Measurements from ENCODE around the gene MMP24OS. TPM values are rescaled to one million over a fixed set of nuclear protein-coding genes. Genes with fewer than 3 reads are reported as not detected.
"Not testable (repeated sequence)": the region's sequence is repeated elsewhere in the genome, so short reads cannot be mapped to it uniquely, and the experiment has no call there.

The MMP24OS gene
- total RNA-seq, 1 donor: 20.2 TPM

GRCh38 chr20:35260426-35260825 is 17.5 kb downstream of the MMP24OS start:
- no peak for DNase-seq (ENCODE audit: low read depth in 2 of 3, low spot score in 2 of 3)

DNA sequence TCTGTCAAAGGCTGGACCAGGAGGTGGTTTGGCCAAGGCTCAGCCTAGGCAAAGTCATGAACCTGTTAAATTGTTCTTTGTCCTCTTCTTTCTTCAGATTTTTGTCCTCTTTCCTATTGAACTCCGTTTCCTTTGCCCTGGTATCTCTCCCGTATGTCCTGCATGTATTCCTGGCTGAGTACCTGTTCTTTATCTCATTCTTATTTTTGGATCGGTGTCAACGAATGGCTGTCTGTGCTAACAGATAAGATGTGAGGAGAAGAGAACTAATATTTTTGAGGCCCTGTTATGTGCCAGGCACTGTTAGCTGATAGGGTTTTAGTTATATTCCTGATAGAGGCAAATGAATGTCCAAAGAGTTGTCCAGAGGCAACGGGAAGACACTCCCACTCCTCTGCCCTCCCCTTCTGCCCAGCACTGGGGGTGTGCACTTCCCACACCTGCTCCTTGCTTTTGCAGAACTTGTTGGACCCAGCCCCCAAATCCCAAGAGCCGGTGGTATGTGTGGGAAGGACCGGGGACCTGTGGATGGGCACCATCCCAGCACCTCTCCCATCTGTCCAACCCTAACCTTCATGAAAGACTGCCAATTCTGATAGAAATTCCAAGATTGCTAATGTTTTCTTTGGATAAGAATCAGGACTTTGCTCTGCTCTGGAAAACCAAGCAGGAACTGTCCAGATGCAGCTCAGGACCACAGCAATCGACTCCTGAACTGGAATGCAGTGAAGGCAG is 20.6 kb downstream of the MMP24OS start:
- DNase-seq (ENCODE audit: low read depth in 2 of 3, low spot score in 2 of 3): no peak

GRCh38 chr20:35254448-35254999 is 23.4 kb downstream of the MMP24OS start:
- DNase-seq (ENCODE audit: low read depth in 2 of 3, low spot score in 2 of 3): no peak

GRCh38 chr20:35253010-35253409 is 24.9 kb downstream of the MMP24OS start:
- DNase-seq (ENCODE audit: low read depth in 2 of 3, low spot score in 2 of 3): no peak

DNA sequence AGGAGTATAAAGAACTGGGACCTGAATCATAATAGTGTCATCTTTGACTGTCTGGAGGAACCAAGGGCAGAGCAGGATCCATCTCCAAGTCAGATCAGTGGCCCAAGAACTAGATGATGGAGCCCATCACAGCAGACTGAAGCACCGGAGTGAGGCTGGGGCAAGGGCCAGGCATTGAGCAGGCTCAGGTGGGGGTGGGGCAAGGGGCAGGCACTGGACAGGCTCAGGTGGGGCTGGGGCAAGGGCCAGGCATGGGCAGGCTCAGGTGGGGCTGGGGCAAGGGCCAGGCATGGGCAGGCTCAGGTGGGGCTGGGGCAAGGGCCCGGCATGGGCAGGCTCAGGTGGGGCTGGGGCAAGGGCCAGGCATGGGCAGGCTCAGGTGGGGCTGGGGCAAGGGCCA is 25.3 kb downstream of the MMP24OS start:
- not testable (repeated sequence) for DNase-seq (ENCODE audit: low read depth in 2 of 3, low spot score in 2 of 3)

DNA sequence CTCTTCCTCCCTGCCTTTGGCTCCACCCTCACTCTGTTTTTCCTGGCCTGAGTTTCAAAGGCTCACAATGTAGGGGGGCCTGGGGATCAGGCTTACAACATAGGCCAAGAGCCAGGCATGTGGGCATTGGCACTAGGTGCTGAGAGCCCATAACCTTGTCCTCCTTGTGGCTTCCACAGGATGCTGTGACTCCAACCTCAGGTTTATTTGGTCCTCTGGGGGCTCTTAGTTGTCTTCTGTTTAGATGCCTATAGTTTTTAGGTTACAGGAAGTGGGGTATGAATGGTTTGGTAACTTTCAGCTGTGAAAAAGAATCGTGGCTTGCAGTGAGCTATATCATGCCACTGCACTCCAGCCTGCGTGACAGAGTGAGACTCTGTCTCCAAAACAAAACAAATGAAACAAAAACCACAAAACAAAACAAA is 25.9 kb downstream of the MMP24OS start:
- DNase-seq (ENCODE audit: low read depth in 2 of 3, low spot score in 2 of 3): peak in 1 of 3 donors; percentile 5

DNA sequence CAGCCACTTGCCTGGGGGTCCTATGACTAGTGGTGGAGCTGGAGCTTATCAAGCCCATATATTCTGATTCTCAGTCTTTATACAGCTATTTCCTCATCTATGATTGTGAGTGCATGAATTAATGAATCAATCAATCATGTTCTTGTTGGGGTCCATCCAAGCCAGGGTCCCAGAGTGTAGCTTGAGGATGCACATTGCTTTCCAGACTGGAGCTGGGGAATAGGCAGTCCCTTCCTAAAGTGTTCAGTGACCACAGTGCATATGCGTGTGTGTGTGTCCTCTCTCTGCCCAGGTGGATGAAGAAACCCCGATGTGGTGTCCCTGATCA is 26.3 kb downstream of the MMP24OS start:
- DNase-seq (ENCODE audit: low read depth in 2 of 3, low spot score in 2 of 3): no peak

DNA sequence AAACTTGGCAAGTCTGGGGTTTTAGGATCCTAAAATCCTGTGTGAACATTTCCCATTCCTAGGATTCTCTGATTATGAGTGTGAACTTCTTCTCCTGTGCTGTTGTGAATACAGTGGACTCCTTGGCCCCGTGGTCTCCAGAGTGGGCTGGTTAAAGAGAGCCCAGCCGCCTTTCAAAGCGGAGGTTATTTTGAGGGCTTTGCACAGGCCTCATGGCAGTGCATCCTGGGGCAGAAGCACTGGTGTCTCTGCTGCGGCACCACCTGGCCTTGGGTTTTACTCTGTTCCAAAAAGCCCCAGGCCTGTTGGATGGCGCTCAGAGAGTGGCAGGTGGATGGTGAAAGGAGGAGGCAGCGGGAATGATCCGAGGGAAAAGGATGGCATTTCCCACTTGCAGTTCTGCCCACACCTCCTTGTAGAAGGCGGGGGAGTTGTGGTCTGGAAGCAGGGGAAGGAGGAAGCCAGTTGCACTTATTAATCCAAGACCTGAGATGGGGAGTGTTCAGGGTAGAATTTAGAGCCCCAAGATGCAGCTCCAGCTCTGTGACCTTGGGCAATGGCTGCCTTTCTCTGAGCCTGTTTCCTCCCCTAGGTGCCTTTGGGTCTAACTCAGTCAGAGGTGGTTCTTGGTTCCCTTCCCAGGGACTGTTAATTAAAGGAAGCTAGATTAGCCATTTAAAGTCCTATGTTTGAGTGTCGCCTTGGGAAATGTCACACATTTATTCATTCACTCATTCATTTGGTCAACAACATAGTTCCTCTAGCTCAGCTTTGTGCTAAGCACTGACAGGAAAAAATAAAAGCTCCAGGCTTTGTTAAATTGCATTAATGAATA is 29.1 kb downstream of the MMP24OS start:
- no peak for DNase-seq (ENCODE audit: low read depth in 2 of 3, low spot score in 2 of 3)

DNA sequence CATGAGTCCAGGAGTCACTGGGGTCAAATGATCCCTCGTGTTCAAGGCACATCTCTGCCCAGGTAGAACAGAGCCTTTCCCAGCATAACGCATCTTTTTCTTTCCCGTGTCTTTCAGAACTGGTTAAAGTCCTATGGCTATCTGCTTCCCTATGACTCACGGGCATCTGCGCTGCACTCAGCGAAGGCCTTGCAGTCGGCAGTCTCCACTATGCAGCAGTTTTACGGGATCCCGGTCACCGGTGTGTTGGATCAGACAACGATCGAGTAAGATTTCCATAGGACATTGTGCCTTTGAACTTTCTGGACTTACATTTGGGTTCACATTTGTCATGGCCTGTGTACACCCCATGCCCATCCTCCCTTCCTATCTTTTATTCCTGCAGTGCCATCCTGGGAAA is 31.2 kb downstream of the MMP24OS start:
- no peak for DNase-seq (ENCODE audit: low read depth in 2 of 3, low spot score in 2 of 3)

DNA sequence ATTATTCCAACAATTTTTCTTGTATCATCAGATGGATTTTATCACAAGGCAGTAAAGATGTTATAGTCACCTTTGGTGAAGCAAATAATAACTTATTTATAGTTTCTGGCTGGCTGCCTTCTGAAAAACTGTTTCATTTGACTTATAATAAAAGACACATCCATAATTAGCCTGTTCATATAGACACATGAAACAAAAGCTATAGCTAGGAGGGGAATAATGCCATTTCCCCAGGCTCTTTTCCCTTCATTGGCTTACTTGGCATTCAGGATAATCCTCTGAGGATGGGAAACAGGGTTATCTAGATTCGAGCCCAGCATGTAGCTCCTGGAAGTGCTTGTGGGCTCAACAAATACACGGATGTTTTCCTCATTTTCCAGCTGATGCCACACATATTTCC is 33.9 kb downstream of the MMP24OS start:
- no peak for DNase-seq (ENCODE audit: low read depth in 2 of 3, low spot score in 2 of 3)

- no peak for DNase-seq (ENCODE audit: low read depth in 2 of 3, low spot score in 2 of 3)
These were observed 34.6 kb downstream of the MMP24OS start for GRCh38 chr20:35243317-35243716.

DNA sequence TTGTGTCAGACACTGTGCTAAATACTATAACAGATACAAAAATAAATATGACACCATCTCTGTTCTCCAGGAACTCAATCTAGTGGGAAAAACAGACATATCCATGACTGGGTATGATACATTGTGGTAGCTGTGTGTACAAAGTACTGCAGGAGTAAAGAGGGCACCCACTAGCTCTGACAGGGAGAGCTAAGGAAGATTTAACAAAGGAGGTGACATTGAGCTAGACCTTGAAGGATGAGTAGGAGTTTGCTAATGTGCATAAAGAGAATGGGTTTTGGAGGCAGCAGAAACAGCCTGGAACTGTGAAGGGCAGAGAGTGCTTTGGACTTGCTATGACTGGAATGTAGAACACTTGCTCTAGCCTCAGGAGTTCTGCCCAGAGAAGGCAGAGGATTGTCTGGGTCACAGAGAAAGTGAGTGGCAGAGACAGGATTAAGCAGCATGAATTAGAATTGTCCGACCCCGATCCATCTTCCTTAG is 37.1 kb downstream of the MMP24OS start:
- no peak for DNase-seq (ENCODE audit: low read depth in 2 of 3, low spot score in 2 of 3)

DNA sequence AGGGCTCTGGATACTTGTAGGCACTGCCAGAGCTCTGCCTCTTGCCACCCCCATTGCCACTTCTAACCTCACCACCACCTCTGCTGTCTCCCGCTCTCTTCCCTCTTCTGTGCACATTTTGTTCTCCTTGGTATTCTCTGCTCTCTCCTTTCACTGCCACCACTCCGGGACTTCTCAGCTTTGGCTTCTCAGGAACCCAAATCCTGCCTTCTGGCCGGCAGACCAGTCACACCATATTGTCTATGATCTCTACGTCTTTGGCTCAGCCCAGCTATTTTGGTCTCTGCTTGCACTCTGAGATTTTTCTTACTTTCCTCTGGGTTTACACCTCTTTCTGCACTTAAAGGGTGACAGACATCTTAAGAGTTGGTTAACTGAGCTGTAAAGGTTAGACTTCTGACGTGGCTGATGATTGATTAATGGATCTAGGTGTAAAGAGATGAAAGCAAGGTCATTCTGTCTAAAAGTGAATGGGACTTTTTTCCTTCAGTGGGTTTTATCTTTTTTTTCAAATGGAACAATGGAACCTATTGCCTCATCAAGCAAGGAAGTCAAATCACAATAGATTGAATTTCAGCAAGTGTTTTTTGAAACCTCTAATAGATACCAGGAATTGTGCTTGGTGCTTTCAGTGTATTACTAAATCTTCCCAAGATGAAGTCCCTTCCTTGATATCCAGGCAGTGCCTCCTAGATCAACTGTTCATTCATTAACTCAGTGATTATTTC is 37.7 kb downstream of the MMP24OS start:
- no peak for DNase-seq (ENCODE audit: low read depth in 2 of 3, low spot score in 2 of 3)

GRCh38 chr20:35238735-35239134 is 39.2 kb downstream of the MMP24OS start:
- no peak for DNase-seq (ENCODE audit: low read depth in 2 of 3, low spot score in 2 of 3)

DNA sequence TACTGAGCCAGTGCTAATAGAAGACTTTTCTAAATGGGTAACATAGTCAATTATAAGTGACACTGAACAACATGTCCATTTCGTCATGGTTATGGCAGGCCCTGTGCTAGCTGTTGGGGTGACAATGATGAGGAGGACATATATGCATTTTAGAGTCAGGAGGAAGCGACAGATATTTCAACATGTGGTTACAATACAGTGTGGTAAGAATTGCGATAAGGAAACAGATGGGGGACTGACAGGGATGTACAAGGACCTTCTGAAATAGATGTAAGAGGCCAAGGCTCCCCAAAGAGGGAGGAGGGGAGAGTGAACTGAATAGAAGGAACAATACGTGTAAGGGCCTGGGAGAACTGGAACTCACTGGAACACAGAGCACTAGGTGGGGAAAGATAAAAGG is 39.8 kb downstream of the MMP24OS start:
- DNase-seq (ENCODE audit: low read depth in 2 of 3, low spot score in 2 of 3): peak in 1 of 3 donors; percentile 53

GRCh38 chr20:35237486-35237885 is 40.4 kb downstream of the MMP24OS start:
- no peak for DNase-seq (ENCODE audit: low read depth in 2 of 3, low spot score in 2 of 3)

DNA sequence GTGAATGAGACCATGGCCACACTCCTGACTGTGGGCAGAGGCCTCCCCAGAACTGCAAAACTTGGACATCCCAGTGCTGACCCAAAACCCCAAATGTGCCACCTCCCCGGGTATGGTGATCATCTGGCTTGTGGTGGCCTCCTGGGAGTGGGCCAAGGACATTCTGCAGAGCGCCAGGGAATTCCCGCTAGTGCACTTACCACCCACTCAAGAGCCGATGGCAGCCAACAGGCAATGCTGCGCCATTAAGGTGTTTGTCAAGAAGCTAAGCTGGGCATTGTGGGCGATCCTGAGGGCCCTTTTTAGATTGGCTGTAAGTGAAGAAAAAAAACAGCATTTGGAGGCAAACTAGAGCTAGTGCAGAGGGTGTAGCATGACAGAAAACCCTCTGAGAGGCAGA is 42.0 kb downstream of the MMP24OS start:
- no peak for DNase-seq (ENCODE audit: low read depth in 2 of 3, low spot score in 2 of 3)

DNA sequence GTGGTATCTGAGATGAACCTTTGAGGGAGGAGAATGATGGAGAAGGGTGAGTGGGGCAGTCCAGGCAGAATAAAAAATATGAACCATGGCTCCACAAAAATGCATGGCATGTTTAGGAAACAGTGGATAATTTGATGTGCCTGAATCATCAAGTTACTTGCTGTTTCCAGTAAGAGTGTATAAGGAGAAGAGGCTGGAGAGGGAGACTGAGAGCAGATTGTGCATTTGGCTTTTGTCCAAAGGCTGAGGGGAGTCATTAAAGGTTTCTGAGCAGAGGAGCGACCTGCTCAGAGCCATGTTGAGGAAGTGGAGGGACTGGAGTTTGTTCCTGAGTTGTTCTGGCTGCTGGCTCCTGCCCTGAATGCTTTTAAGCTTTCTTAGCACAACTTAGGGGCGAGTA is 45.3 kb downstream of the MMP24OS start:
- DNase-seq (ENCODE audit: low read depth in 2 of 3, low spot score in 2 of 3): no peak

DNA sequence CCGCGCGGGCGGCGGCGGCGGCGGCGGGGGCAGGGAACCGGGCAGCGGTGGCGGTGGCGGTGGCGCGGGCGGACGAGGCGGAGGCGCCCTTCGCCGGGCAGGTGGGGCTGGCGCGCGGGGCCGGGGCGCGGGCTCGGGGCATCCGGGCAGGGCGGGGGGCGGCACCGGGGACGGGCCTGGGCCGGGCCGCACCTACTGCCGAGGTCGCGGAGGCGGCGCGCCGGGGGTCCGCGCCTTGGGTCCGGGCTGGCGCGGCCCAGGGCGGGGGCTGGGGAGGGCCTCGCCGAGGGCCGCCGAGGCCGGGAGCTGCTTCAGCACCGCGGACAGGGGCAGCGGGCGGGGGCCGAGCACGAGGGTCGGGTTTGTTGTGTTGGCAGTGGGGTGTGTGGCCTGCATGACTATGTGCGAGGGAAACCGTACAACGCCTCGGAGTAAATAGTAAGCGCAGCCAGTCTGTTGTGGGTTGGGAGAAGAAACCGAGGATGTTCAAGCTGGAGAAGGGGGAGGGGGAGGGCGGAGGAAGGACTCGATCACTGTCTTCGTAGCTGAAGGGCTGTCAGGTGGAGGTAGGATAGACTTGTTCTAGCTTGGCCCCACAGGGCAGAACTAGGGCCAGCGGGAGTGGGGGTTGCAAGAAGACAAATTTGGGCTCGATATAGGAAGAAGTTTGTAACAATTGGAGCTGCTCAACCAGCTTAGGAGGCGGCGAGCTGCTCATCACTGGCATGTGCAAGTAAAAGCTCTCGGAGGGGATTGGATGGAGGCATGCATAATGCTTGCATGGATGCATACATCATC is 50.8 kb downstream of the MMP24OS start:
- peak in 2 of 3 donors; percentile 59 to 66 for DNase-seq (ENCODE audit: low read depth in 2 of 3, low spot score in 2 of 3)
